ENCODE results near the gene DIABLO.
A peak's percentile ranks its signal among the peaks of the same experiment; 100 is the strongest.
"Not testable (repeated sequence)": the region's sequence is repeated elsewhere in the genome, so short reads cannot be mapped to it uniquely, and the experiment has no call there.

DIABLO gene

DNA sequence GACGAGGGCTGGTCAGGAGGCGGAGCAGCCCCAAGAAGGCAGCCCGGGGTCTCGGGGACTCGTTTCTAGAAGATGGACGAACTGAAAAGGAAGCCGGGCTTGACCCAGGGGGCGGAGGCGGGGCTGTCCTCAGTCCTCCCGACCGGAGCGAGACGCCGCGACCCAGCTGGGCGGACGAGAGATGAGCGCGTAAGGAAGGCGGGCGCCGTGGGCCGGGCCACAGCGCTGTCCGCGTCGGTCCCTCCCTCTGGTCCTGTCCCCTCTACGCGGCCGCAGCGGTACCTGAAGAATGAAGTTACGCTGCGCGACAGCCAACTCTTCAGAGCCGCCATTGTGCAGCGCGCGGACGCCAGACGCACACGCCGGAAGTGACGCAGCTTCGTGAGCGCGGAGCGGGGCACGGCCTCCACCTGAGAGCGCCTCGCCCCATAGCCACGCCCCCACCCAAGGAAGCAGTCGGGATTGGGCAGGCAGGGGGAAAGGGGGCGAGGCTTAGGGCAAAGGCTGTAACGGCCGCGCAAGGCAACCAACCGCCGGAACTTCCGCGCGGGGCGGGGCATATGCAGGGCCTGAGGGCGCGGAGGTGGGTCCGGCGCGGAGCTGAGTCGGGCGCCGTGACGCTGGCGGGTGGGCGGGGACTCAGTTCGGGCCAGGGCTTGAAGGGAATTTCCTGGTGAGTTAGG, at the start of gene DIABLO:
TSS of gene DIABLO (minus strand) at position 370 of the 683 bp plus-strand sequence. CDS start at position 332, 38 bp downstream.
- DNase-seq = peak; percentile 99

DNA sequence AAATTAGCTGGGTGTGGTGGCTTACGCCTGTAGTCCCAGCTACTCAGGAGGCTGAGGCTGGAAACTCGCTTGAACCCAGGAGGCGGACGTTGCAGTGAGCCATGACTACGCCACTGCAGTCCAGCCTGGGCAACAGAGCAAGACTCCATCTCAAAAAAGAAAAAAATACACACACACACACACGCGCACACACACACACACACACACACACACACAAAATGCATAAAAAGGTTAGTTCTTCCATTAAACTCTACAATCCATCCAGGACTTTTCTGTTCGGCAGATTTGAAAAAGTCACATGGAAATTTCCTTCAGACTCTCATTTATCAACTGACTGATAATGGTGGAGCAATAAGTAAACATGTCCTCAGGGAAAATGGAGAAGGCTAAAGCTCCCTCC, 49.6 kb upstream of the DIABLO start:
- DNase-seq = no peak

DNA sequence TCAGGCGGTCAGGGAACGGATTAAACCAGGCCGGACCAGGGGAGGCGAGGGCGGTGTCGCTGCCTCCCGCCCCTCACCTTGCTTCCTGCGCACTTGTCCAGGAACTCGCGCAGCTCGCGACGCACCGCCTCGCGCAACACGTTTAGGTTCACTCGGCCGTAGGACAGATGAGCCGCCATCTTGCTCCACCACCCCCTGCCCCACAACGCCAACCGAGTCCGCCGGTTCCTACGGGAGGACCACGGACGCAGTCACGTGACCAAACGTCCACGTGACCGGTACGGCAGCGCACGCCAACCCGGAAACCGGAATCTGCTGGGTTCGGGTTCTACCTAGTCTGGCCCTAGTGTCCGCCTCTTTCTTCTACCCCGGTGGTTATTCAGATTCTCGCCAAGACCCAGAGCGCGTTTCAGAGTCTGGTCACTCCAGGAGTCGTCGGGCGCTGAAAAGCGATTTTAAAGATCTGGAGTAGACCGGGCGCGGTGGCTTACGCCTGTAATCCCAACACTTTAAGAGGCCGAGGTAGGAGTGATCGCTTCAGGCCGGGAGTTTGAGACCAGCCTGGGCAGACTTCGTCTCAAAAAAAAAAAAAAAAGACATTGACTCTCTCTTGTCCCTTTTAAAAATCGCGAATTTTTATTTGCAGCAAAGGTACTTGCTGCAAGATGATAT, 40.5 kb upstream of the DIABLO start, which contains the start of gene VPS33A:
TSS of gene VPS33A (minus strand) at position 265 of the 672 bp plus-strand sequence. CDS start at position 179, 86 bp downstream.
- DNase-seq = peak; percentile 92 to 93

DNA sequence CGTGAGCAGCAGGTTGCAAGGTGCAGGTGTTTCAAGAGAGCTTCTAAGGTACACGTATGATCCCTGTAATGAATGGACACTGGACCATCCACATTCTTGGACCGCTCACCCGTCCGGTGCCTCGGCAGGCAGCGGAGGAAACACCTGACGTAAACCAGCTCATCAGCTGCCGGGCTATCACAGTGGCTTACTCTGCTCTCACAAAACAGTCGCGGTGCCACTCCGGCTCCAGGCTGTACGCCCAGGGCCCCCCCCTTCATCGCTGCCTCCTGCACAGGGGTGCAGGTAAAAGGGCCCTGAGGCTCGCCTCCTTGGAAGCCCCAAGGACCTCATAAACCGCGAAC, 40.0 kb upstream of the DIABLO start:
- no peak for DNase-seq

DNA sequence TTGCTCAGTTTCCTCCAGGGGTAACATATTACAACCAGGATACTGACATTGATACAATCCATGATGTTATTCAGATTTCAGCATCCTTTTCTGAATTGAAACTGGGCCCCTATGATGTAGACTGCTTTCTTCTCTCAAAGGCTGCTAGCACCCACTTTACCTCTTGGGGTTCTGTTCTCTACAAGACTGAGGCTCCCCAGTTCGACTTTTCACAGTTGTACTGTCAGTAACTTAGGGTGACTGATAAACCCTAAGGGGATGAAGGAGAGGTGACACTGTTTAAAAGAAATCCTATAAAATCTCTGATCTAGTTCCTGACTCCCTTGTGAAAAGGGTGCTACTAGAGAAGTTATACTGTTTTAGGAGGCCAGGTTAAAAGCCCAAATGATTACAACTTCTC, 39.6 kb upstream of the DIABLO start:
- DNase-seq = peak in 1 of 2 donors; percentile 3

DNA sequence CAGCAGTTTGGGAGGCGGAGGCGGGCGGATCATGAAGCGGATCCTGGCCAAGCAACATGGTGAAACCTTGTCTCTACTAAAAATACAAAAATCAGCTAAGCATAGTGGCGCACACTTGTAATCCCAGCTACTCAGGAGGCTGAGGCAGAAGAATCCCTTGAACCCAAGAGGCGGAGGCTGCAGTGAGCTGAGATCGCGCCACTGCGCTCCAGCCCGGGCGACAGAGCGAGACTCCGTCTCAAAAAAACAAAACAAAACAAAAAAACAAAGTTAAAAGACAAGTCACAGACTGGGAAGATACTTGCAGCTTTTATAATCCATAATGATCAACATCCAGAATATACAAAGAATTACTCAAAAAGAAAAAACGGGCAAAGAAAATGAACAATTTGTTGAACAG, 34.9 kb upstream of the DIABLO start:
- DNase-seq = not testable (repeated sequence)

DNA sequence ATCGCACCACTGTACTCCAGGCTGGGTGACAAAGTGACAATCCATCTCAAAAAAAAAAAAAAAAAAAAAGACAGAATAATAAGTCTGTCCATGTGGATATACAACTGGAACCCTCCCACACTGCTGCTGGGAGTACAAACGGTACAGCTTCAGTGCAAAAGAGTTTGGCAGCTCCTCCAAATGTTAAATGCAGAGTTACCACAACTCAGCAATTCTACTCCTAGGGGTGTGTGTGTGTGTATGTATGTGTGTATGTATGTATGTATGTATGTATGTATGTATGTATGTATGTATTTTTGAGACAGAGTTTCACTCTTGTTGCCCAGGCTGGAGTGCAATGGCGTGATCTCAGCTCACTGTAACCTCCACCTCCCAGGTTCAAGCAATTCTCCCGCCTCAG, 33.1 kb upstream of the DIABLO start:
- DNase-seq = not testable (repeated sequence)

DNA sequence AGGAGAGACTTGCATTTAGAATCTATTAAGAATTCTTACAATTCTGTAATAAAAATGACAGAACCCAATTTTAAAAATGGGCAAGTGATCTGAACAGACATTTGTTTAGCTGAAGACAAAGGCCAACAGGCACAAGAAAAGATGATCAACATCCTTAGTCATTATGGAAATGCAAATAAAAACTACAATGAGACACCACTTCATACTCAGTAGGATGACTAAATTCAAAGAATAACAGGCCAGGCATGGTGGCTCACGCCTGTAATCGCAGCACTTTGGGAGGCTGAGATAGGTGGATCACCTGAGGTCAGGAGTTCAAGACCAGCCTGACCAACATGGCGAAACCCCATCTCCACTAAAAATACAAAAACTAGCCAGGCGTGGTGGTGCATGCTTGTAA, 32.6 kb upstream of the DIABLO start:
- DNase-seq = not testable (repeated sequence)

DNA sequence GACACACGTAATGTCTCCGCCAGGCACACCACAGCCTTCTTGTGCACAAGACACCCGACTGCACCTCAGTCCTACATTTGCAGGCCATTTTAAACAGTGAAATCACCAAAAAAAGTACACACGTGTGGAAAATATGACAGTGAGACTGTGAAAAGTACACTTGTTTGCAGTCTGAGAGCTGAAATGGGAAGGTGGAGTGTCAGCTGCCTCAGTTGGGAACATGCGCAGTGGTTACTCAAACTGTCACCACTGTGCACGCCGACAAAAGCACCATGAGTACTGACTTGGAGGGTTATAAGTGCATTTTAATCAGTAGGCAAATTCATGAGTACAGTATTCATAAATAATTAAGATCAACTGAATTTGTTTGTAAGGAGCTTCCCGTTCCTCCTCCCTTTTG, 24.7 kb upstream of the DIABLO start:
- no peak for DNase-seq

DNA sequence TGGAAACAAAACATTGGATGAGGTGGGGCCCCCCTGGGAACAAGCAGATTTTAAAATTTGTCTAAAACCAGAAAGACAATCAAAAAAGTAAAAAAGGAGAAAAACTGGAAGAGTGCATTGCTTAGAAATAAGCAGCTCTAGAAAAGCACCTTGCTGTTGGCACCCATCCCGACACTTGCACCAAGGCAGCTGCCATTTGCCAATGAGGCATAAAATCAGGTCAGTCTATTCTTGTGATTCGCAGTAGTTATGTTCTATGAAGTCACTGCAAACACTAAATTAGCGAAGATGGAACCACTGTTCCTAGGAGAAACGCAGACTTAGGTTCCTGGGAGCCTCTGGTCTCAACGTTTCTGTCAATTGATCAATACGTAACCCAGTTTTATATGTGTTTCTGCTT, 24.2 kb upstream of the DIABLO start:
- no peak for DNase-seq

DNA sequence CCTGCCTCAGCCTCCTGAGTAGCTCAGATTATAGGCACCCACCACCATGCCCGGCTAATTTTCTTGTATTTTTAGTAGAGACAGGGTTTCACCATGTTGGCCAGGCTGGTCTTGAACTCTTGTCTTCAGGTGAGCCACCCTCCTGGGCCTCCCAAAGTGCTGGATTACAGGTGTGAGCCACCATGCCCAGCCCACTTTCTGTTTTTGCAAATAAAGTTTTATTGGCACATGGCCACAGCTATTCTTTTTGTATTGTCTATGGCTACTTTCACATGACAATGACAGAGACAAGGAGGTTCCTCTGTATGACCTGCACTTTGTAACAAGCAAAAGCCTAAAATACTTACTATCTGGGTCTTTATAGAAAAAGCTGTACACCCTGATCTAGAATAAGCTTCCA, 19.7 kb upstream of the DIABLO start:
- DNase-seq = no peak

DNA sequence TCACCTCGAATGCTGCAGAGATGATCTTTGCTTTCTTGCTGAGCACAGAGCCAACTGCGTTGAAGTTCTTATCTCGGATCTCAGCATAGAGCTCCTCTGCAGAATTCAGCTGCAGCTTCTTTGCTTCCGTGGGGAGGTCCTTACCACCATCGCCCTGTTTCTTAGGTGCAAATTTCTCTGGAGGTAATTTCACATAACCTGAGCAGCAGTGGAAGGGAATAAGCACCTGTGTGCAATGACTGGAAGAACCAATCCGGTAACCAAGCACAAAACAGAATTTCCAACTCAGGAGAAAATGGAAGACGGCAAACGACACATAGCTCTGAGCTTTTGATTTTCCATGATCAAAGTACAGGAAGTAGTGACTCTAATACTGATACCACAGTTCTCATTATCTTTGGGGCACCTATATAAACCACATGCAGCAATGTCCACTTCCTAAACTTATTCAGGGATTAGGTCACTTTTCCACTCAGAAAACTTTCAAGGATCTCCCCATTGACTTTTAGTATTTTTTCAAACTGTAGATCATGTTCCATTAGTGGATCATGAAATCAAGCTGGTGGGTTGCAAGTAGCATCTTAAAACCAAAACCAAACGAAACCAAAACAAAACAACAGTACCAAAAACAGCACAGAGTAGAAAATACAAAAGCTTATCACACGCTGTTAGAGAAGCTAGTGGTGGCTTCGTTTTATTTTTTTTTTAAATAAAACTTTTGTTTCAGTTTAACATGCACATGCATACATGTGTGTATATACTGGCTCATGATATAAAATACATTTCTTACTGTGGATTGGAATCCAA, 18.9 kb upstream of the DIABLO start:
- DNase-seq = no peak

DNA sequence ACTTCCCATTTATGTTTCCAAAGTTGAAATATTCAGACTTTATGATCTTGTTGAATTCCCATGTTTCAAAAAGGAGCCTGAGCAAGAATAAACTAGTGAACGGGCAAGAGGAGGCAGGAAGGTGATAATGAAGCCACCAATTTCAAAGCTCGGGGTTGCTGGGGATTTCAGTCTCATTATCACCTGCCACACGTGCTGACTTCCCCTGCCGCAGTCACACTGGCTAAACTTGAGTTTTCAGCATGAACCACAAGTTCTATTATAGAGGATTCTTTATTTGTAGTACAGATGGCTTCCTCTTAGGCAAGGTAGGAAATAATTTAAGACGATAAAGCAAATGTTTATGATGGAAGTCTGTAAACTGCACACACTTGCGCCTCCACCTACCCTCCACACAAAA, 18.1 kb upstream of the DIABLO start:
- DNase-seq = no peak

DNA sequence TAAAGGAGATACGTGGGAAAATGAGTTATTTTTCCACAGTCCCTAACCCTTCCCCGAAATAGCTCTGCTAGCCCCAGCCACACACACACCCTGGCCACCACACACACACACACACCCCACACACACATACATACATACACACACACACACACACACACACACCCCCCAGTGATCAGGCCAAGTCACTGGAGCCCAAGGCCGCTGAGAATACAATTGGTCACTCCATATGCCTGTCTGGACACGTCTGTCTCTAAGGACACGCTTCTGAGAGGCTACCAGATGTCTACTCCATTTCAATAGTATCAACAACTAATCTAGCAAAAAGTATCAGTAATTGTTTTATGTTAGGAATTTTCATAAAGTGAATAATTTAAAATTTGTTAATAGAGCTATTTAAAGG, 13.0 kb upstream of the DIABLO start:
- DNase-seq = no peak

DNA sequence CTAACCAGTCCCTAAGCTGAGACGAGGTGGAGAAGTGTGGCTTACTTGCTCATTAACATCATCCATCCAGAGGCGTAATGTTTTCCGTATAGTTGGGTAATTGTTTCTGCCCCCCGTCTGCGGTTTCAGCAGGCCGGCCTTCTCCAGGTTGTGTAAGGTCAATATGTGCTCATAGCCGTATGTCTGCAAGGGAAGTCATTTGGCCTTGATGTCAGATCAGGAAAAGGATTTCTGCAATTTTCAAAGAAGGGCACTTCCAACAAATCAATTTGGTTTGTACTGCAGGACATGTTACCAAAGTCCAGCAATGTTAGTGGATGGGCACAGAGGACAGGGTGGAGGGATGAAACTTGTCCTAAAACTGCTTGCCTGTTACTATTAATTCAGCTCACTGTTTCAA, 9.9 kb upstream of the DIABLO start:
- DNase-seq = peak; percentile 22 to 55

DNA sequence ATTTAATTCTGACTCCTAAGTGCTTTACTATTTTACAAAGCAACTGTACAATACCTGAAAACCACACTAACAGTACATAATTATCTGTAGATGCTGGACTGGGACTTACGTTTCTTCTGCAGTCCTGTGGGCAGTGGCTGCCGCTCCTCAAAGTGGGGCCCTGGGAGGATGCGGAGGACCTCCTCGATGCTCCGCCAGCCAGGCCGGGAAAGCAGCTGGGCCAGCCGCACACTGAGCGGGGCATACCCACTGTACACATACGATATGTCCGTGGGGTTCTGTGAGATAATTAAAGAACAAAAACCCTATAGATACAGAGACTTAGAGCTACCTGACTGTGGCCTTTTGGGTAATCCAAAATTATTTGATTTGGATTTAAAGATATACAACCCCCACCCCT, 6.8 kb upstream of the DIABLO start:
- DNase-seq = no peak

DNA sequence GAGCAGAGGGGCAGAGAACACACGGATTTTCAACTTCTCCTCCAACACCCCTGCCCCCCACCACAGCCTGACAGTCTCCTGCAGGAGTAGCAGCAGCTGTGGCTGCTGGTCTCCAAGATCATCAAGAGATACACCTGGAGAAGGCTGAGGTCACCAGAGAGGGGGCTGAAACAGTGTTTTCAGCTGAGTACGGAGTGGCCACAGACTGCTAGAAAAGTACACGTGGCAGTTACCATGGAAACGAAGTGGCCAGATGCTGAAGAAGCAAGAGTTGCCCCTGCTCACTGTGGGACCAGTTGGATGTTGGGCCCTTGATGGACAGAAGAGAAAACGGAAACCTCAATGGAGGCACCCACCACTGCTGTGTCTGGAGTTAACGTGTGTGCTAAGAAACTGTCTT, 4.9 kb upstream of the DIABLO start:
- no peak for DNase-seq

DNA sequence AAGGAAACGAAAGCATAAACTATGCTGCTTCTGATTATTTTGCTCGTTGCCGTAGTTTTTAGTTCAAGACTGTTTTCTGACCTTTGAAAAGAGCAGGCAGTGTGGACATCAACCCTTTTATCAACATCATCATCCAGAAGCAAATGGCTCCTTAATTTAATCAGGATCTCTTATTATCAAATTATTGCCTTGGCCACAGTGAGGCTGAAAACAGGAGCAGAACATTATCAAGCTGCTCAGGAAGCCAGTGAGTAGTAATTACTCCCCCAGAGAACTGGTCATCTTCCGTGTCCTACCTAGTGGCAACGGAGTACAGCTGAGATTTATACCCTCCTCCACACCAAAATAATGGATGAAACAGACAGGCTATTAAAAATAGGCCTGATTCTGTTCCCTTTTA, 2.2 kb upstream of the DIABLO start:
- DNase-seq = no peak

DNA sequence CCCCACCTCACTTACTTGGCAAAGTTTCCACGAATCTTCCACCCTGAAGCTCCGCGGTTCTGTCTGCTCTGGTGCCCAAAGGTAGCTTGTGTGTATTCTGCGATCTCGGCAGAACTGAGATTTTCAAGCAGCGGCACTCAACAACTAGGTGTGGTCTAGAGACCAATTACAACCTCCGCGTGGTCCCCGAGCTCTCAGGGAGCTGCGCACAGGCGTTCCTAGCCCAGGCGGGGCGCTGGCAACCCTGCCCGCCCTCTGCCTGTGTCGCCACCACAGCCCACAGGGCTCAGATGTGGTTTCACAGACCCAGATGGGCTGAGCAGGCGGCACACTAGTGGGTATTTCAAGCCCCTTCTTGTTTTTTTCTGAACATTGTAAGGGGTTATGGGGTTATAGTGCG, 1.5 kb upstream of the DIABLO start:
- no peak for DNase-seq

DNA sequence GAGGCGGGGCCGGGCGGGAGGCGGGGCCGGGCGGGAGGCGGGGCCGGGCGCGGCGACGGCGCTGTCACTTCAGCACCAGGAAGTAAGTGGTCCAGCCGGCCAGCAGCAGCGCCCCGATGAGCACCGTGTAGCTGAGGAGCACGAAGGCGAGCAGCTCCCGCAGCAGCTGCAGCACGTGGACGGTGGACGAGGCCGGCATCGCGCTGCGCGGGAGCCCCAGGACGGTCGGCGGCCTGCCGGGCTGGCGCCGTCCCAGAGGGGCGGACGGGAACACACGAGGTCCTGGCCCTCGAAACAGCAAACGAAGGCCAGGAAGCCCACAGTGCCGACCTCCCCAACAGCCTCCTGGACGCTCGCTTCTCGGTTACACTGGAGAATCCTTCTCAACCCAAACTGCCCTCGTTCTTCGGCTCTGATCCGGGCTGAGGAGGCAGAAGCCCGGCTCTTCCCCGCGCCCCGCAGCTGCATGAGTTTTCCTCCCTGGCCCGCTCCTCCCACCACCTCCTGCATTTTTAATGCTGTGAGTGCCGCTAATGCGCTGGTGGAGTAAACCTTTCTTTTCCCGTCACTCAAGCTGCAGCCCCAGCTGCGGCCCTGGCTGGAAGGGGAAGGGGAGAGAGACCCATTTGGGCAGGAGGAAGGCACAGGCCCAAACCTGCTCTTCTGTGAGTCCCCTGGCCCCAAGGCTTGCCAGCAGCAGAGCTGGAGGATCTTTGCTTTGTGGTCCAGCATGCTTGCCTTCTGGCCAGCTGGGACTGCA, 694 bp upstream of the DIABLO start:
- no peak for DNase-seq

DNA sequence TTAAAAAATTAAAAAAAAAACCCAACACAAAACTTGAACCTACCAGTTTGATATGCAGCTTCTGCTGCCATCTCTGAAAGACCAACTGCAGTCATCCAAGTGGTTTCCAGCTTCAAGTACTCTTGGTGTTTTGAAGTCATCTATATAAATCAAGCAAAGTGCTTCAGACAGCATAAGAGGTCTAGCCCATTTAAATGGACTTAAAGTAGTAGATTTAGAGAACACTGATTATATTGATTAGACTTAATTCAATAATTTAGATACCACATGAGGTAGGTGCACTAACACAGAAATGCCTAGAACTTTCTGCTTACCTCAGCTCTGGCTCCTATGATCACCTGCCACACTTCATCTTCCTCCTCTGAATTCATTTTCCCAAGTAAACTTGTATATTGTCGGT, 9.4 kb downstream of the DIABLO start:
- no peak for DNase-seq

DNA sequence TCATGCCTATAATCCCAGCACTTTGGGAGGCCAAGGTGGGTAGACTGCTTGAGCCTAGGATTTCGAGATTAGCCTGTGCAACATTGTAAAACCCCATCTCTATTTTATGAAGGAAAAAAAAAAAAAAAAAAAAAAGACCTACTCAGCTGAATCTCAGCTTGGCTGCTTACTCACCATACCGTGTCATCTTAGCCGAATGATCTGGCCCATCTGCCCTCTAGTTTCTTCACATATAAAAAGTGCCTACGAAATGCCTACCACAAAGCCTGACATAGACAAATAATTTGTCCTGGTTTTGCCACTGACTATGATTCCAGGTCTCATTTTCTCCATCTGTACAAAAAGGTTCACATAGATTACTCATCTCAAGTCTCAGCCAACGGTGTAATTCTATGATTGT, 10.1 kb downstream of the DIABLO start:
- DNase-seq = peak in 1 of 2 donors; percentile 12
